Smooth muscle cell (in vitro differentiated cells): Measurements from ENCODE around the gene EML1. TPM values are rescaled to one million over a fixed set of nuclear protein-coding genes. Genes with fewer than 3 reads are reported as not detected.

Experiments
- DNase-seq: peaks from one replicate; lab custom pipeline; 2025; ENCODE audit not compliant: unreplicated experiment; lab: John Stamatoyannopoulos, UW
- H2AFZ ChIP-seq: fragments of 200-600 bp; sonication (generic); 2 replicates; pipeline ENCODE4 v1.6.0; 2016; ENCODE audit warnings: antibody characterized with exemption, low read depth, mild to moderate bottlenecking
- H3F3A ChIP-seq: fragments of 200-600 bp; sonication (generic); 2 replicates; pipeline ENCODE4 v1.6.0; 2017; ENCODE audit warnings: antibody characterized with exemption, low read depth
- H3K27ac ChIP-seq: fragments of 200-600 bp; sonication (generic); 2 replicates; pipeline ENCODE4 v1.5.1; 2016; ENCODE audit warnings: low read depth, mild to moderate bottlenecking
- H3K27me3 ChIP-seq: fragments of 200-600 bp; sonication (generic); 2 replicates; pipeline ENCODE4 v1.6.1; 2016; ENCODE audit warnings: low read depth, mild to moderate bottlenecking
- H3K36me3 ChIP-seq: fragments of 200-600 bp; sonication (generic); 2 replicates; pipeline ENCODE4 v1.5.1; 2016; ENCODE audit warnings: low read depth
- H3K4me1 ChIP-seq: fragments of 200-600 bp; sonication (generic); 2 replicates; pipeline ENCODE4 v1.5.1; 2016; ENCODE audit warnings: low read depth
- H3K4me2 ChIP-seq: fragments of 200-600 bp; sonication (generic); 2 replicates; pipeline ENCODE4 v1.6.0; 2016; ENCODE audit warnings: mild to moderate bottlenecking
- H3K4me3 ChIP-seq: fragments of 200-600 bp; sonication (generic); 2 replicates; pipeline ENCODE4 v1.5.1; 2016; ENCODE audit warnings: mild to moderate bottlenecking
- H3K79me2 ChIP-seq: fragments of 200-600 bp; sonication (generic); 2 replicates; pipeline ENCODE4 v1.6.0; 2016; ENCODE audit warnings: low read depth, mild to moderate bottlenecking
- H3K9ac ChIP-seq: fragments of 200-600 bp; sonication (generic); 2 replicates; pipeline ENCODE4 v1.6.0; 2016; ENCODE audit warnings: low read depth
- H3K9me3 ChIP-seq: fragments of 200-600 bp; sonication (generic); replicated peaks from 2 replicates; pipeline ENCODE4 v1.5.1; 2016; ENCODE audit warnings: low read depth
- H4K20me1 ChIP-seq: fragments of 200-600 bp; sonication (generic); 2 replicates; pipeline ENCODE4 v1.6.0; 2016; ENCODE audit warnings: low read depth
- CTCF ChIP-seq: fragments of 200-600 bp; sonication (generic); IDR thresholded peaks from 2 replicates; pipeline ENCODE4 v1.5.1; 2017; ENCODE audit warnings: borderline replicate concordance, mild to moderate bottlenecking, antibody characterized with exemption; ENCODE audit not compliant: insufficient read depth, poor library complexity, severe bottlenecking
- WGBS: methylation state at CpG from one replicate; pipeline ENCODE4 v1.1.7; 2016; ENCODE audit warnings: low lambda C conversion rate; 5-methylcytosine and 5-hydroxymethylcytosine counted together
- polyA plus RNA-seq: library from polyadenylated mRNA; unstranded; fragments of >200 nt; fragmentation: Nextera tagmentation; extraction: Ambion mirVana; gene quantifications from 2 replicates; pipeline ENCODE4 v1.2.1, GENCODE V29; 2016
- total RNA-seq: library from RNA; depleted of rRNA; stranded (reverse); fragments of >200 nt; gene quantifications from 2 replicates; pipeline ENCODE4 v1.2.3, GENCODE V29; 2014

EML1 gene
- total and polyA plus RNA-seq, 2 experiments from 2014 or later: 13.0 to 31.2 TPM

GRCh38 chr14:99909513-99910064 is 116.4 kb downstream of the EML1 start:
- WGBS: 76% methylated on average over 12 of the region's 12 CpGs
- Histone ChIP-seq H3K36me3 (peaks cover 4% of the 10 kb centered on the region), H4K20me1 (no peaks in the 10 kb centered on the region), H3K9ac (no peak overlapping the region), H3F3A (peaks cover 10% of the 10 kb centered on the region), H3K9me3 (no peaks in the 10 kb centered on the region), H3K27ac (peak overlapping the region; percentile 95), H3K4me2 (peak overlapping the region; percentile 63), H3K4me1 (peaks cover 15% of the 10 kb centered on the region), H3K79me2 (no peaks in the 10 kb centered on the region), H3K4me3 (no peak overlapping the region), H2AFZ (no peak overlapping the region), H3K27me3 (no peaks in the 10 kb centered on the region)
- DNase-seq: no peak
- TF ChIP-seq CTCF: no peak

DNA sequence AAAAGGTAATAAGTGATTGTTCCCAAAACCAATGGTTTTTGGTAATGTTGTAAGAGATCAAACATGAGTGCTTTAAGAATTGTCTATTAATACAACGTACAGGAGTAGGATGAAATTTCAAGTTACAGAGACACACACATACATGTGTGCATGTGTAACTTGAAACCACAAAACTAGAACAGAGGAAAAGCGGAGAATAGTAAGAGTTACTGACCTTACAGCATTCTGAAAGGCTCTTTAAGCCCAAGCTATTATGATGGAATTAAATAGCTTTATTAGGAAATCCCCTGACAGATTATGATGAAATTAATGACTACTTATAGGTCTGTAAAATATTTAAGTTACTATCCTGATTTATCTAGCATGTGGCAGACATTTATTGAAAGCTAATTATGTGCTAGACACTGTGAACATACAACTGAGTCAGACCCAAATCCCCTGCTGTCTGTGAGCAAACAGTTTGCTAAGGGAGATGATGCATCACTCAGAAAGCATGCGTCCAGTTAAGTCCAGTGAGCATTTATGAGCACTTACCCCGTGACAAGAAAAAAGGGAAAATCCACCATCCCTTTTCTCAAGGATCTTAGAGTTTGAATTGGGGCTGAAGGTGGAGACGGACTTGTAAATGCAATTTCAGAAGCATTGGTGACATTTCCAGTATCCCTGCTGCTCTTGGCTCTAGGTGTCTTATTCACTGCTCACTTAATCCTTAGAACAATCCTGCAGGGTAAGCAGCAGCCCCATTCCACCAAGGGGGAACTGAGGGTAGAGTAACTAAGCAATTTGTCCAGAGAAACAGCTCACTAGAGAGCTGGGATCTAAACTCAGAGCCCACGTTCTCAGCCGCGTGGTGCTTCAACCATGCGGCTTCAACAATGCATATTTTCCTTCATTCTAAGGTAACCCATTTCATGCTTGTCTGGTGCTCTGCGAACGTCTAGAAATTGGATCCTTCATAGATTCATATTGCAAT is 117.4 kb downstream of the EML1 start:
- TF ChIP-seq CTCF: no peak
- Histone ChIP-seq H3K36me3 (peaks cover 7% of the 10 kb centered on the region), H3K9me3 (no peaks in the 10 kb centered on the region), H3K4me1 (peaks cover 15% of the 10 kb centered on the region), H3K4me3 (no peak overlapping the region), H3K27me3 (no peaks in the 10 kb centered on the region), H3K79me2 (no peaks in the 10 kb centered on the region), H3F3A (peaks cover 10% of the 10 kb centered on the region), H2AFZ (no peak overlapping the region), H3K4me2 (peak overlapping the region; percentile 63), H3K27ac (peak overlapping the region; percentile 95), H3K9ac (peak overlapping the region; percentile 79), H4K20me1 (no peaks in the 10 kb centered on the region)
- 33% methylated on average over 11 of the region's 11 CpGs for WGBS
- no peak for DNase-seq

DNA sequence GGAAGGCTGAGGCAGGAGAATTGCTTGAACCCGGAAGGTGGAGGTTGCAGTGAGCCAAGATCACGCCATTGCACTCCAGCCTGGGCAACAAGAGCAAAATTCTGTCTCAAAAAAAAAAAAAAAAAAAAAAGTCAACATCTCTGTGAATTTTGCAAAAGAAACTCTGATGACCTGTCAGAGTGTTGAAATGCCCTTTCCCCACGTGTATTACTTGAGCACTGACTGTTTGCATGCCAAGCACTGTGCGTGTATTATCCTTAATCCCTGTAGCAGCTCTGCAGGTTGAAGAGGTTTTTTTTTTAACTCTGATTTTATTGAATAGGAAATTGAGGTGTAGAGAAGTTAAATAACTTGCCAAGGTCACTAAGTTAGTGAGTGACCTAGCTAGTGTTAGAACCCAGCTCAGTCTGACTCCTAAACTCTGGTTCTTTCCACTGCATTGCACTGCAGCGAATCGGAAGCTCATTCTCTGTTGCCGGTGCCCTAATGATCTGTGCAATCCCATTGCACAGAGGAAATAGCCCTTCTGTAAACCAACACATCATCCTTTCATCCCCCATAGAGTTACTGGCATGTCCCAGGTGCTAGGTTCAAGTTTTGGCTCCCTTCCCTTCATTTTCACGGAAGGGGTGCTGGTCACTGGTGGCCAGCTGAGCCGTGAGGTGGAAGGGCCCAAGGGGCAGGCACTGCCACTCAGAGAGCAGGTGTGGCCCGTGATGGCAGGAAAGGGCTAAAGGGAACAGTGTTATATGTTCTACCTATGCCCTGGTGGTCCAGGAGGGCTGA is 122.3 kb downstream of the EML1 start:
- Histone ChIP-seq H3K4me3 (no peak overlapping the region), H4K20me1 (no peaks in the 10 kb centered on the region), H3K27me3 (no peaks in the 10 kb centered on the region), H3K27ac (no peak overlapping the region), H3K9me3 (no peaks in the 10 kb centered on the region), H3F3A (peaks cover 10% of the 10 kb centered on the region), H3K4me2 (no peak overlapping the region), H3K36me3 (peaks cover 7% of the 10 kb centered on the region), H2AFZ (no peak overlapping the region), H3K79me2 (no peaks in the 10 kb centered on the region), H3K4me1 (peaks cover 7% of the 10 kb centered on the region), H3K9ac (no peak overlapping the region)
- WGBS: 95% methylated on average over 10 of the region's 10 CpGs
- TF ChIP-seq CTCF: no peak
- DNase-seq: no peak
